GM12865 (cell line): ENCODE measurements around the gene TPSG1.

Source experiments
- DNase-seq: peaks from one replicate; pipeline ENCODE4 v3.0.0; 2010; ENCODE audit warnings: low read depth
- H3K4me3 ChIP-seq: 2 replicates; pipeline ENCODE4 v1.5.1; 2011; ENCODE audit warnings: mild to moderate bottlenecking, low read depth, low read length, control low read depth
- CTCF ChIP-seq: IDR thresholded peaks from 2 replicates; pipeline ENCODE4 v1.5.1; 2011; ENCODE audit warnings: low read length, control low read depth, low read depth, inconsistent platforms; ENCODE audit not compliant: insufficient read depth; ENCODE audit errors: missing control alignments

The TPSG1 gene

GRCh38 chr16:1214719-1215118 is 10.3 kb downstream of the TPSG1 start:
- no peak for TF ChIP-seq CTCF
- H3K4me3 ChIP-seq: no peak overlapping the region
- no peak for DNase-seq

DNA sequence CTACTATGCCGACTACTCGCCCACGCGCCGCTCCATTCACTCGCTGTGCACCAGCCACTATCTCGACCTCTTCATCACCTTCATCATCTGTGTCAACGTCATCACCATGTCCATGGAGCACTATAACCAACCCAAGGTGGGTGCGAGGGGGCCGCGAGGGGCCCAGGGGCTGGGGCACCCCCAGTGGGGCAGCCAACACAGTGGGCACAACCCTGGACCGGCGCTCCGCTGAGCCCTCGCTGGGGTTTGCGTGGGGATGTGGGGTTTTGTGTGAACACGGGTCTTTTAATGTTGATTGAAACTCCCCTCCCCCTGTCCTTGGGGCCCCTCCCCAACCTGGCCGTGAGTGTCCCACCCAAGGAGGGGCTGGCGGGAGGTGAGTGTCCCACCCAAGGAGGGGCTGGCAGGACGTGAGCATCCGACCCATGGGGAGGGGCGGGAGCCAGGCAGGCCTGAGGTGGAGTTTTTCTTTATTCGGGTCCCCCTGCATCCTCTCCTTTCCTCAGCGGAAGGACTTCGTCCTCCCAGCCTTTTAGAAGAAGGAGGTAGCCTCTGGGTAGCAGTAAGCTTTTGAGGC is 11.2 kb downstream of the TPSG1 start:
- H3K4me3 ChIP-seq: no peak overlapping the region
- DNase-seq: no peak
- no peak for TF ChIP-seq CTCF

DNA sequence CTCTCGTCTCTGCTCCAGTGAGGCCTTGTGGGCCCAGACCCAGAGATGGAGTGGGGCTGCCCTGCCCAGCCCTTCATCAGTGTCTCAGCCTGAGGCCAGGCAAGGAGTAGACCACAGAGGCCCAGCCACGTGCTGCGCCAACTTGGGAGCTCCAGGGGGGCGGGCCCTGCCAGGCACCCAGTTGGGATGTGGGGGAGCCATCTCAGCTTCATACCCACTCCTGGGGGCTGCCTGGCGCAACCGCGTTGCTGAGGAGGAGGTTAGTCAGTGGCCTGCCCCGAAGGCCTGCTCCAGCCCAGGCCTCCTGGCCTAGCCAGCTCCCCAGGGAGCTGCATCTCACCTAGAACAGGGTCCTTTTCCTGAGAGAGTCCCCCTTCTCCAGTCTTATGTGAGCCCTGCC is 11.8 kb downstream of the TPSG1 start:
- no peak for TF ChIP-seq CTCF
- no peak for DNase-seq

GRCh38 chr16:1212616-1213194 is 12.4 kb downstream of the TPSG1 start:
- H3K4me3 ChIP-seq: no peak overlapping the region
- DNase-seq: no peak
- TF ChIP-seq CTCF: no peak

More for the DNA sequence above, 11.8 kb downstream of the TPSG1 start:
- no peak overlapping the region for H3K4me3 ChIP-seq

GRCh38 chr16:1211451-1212268 is 13.4 kb downstream of the TPSG1 start:
- no peak overlapping the region for H3K4me3 ChIP-seq
- no peak for TF ChIP-seq CTCF
- no peak for DNase-seq

- H3K4me3 ChIP-seq: no peak overlapping the region
- no peak for TF ChIP-seq CTCF
- DNase-seq: no peak
These were observed 14.6 kb downstream of the TPSG1 start for GRCh38 chr16:1210461-1210860.
